Pancreas (tissue), 10 donors: ENCODE data around the gene SLC35B4. TPM values are rescaled to one million over a fixed set of nuclear protein-coding genes. Genes with fewer than 3 reads are reported as not detected.

ENCODE experiments used
- ATAC-seq, 4 donors: fragments of 200-7000 bp; cut with Tn5 transposase; one replicate each; pipeline versions ENCODE4 v1.8.0 to v1.9.1; 2020; ENCODE audit warnings: mild to moderate bottlenecking in 4 of 4, moderate library complexity in 4 of 4
- DNase-seq, 6 donors: peaks; one replicate each; pipeline ENCODE4 v3.0.0-alpha.2; 2020
- FAIRE-seq: peaks from 2 replicates; lab custom pipeline; 2012; peaks lifted over from hg19 to GRCh38; lab: Jason Lieb, UNC
- H3K27ac ChIP-seq, 4 donors: fragments of 200-600 bp; sonication (generic); 1 replicate in 3 of 4; 2 replicates in 1 of 4; pipeline versions ENCODE4 v1.5.0 to v1.8.0; 2020
- H3K27me3 ChIP-seq, 4 donors: fragments of 200-600 bp; one replicate each; pipeline ENCODE4 v1.8.0; 2021
- H3K36me3 ChIP-seq, 3 donors: fragments of 200-600 bp; sonication (generic) in 1 of 3; one replicate each; pipeline versions ENCODE4 v1.5.0 to v1.8.0; 2020 to 2021
- H3K4me1 ChIP-seq, 3 donors: fragments of 200-600 bp; one replicate each; pipeline ENCODE4 v1.8.0; 2021
- H3K4me3 ChIP-seq, 4 donors: fragments of 200-600 bp; sonication (generic) in 2 of 4; one replicate each; pipeline versions ENCODE4 v1.5.0 to v1.8.0; 2020 to 2021
- H3K9me3 ChIP-seq, 4 donors: fragments of 200-600 bp; one replicate each; pipeline ENCODE4 v1.8.0; 2021
- WGBS, 2 donors: extraction: QIAGEN DNeasy Blood & Tissue Kit; methylation state at CpG; one replicate each; pipeline ENCODE4 v1.1.7; 2013; 5-methylcytosine and 5-hydroxymethylcytosine counted together
- intact Hi-C, 3 donors: fragments of 100-400 bp; cut with DNase I; formaldehyde crosslinking; loops; one replicate each; pipeline versions ENCODE4 v1.11.1 to v1.14.2; 2022
- polyA plus RNA-seq, 2 donors: library from polyadenylated mRNA; stranded (reverse); fragments of 200-250 nt; gene quantifications; one replicate each; pipeline ENCODE4 v1.2.3, GENCODE V29; 2013
- total RNA-seq, 6 donors: library from RNA; stranded (reverse); fragmentation: NEBNext Ultra II Directional in 4 of 6; extraction: Animal tissue kit (Norgen Biotek cat#: 25700) in 4 of 6; gene quantifications; one replicate each; pipeline versions ENCODE4 v1.2.1 to v1.2.4, GENCODE V29; 2021 to 2023
- TF ChIP-seq, protein P1 (sequence below), 4 donors: fragments of 200-600 bp; sonication (generic) in 3 of 4; IDR thresholded peaks; one replicate each; pipeline versions ENCODE4 v1.5.0 to v1.8.0; 2021; ENCODE audit warnings: antibody characterized with exemption in 4 of 4
- donor health status: healthy with polysubstance abuse.
- donor health status: DM: no; HTN: no; CAD: no; lungs with moderate emphysema.
- donor health status: DM: no; HTN: no; CAD: no.
- donor health status: control.
- donor health status: control.
- donor health status: Bipolar disorder and iron deficiency.
- donor health status: DM: yes; HTN: yes; CAD: no.
- donor health status: DM: no; HTN: no; CAD: no.
- donor health status: DM: no; HTN: no; CAD: no.
- donor health status: DM: yes; HTN: yes; CAD: no.

SLC35B4 gene
- total and polyA plus RNA-seq, 8 donors: 2.2 to 8.0 (median 3.6) TPM

DNA sequence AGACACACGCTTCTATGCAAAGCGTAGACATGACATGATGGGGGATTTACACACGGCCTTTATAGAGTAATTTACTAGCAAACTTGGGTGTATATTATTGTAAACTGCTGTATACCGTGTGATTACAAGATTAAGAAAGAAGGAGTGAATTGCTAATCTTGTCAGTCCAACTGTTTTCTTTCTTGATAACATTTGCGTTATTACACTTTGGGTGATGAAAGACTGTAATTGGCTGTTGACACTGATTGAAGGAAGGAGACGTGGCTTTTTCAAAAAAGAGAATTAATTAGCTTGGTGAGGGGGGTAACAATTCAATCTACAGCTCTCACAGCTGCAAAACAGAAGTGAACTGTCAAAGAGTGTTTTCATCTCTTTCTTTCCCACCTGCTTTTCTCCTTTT is 32.7 kb downstream of the SLC35B4 start:
- FAIRE-seq (no peak), ATAC-seq (no peak), DNase-seq (no peak)
- intact Hi-C loops: no loop called here
- Histone ChIP-seq H3K27ac (no peak overlapping the region), H3K4me3 (no peak overlapping the region), H3K27me3 (no peaks in the 10 kb centered on the region), H3K36me3 (no peaks in the 10 kb centered on the region), H3K4me1 (no peaks in the 10 kb centered on the region), H3K9me3 (no peaks in the 10 kb centered on the region)
- 63 to 67% methylated on average over 6 of the region's 6 CpGs for WGBS, 2 donors
- TF ChIP-seq, protein P1, sequence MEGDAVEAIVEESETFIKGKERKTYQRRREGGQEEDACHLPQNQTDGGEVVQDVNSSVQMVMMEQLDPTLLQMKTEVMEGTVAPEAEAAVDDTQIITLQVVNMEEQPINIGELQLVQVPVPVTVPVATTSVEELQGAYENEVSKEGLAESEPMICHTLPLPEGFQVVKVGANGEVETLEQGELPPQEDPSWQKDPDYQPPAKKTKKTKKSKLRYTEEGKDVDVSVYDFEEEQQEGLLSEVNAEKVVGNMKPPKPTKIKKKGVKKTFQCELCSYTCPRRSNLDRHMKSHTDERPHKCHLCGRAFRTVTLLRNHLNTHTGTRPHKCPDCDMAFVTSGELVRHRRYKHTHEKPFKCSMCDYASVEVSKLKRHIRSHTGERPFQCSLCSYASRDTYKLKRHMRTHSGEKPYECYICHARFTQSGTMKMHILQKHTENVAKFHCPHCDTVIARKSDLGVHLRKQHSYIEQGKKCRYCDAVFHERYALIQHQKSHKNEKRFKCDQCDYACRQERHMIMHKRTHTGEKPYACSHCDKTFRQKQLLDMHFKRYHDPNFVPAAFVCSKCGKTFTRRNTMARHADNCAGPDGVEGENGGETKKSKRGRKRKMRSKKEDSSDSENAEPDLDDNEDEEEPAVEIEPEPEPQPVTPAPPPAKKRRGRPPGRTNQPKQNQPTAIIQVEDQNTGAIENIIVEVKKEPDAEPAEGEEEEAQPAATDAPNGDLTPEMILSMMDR (IDR thresholded peaks at IDR 0.05): no peak

DNA sequence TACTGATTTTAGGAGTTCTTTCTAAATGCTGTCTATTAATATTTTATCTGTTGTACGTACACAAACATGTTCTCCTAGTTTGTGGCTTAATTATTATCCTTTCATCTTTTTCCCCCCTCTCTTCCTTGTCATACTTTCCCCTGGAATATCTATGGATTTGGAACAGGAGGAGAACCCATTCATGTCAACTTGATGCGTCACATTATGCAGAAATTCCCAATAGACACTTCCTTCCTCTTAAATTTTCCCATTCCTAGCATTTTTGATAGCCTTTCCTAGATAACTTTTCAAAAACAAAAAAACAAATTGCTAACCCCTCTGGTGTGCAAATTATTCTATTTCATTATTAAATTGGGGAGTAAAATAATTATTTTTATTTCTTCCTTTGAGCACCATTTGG is 36.2 kb downstream of the SLC35B4 start:
- Histone ChIP-seq H3K4me1 (no peaks in the 10 kb centered on the region), H3K27ac (no peak overlapping the region), H3K4me3 (no peak overlapping the region), H3K36me3 (no peaks in the 10 kb centered on the region), H3K27me3 (no peaks in the 10 kb centered on the region), H3K9me3 (no peaks in the 10 kb centered on the region)
- intact Hi-C loops: no loop called here
- WGBS, 2 donors: 71 to 74% methylated on average over 2 of the region's 2 CpGs
- ATAC-seq: no peak
- no peak for DNase-seq
- no peak for FAIRE-seq
- TF ChIP-seq, protein P1 (IDR thresholded peaks at IDR 0.05): no peak

GRCh38 chr7:134279898-134280297 is 36.8 kb downstream of the SLC35B4 start:
- ATAC-seq (no peak), FAIRE-seq (no peak), DNase-seq (no peak)
- Histone ChIP-seq H3K4me3 (no peak overlapping the region), H3K27me3 (no peaks in the 10 kb centered on the region), H3K27ac (no peak overlapping the region), H3K36me3 (no peaks in the 10 kb centered on the region), H3K4me1 (no peaks in the 10 kb centered on the region), H3K9me3 (no peaks in the 10 kb centered on the region)
- TF ChIP-seq, protein P1 (IDR thresholded peaks at IDR 0.05): no peak
- intact Hi-C loops: no loop called here

GRCh38 chr7:134279336-134279735 is 37.4 kb downstream of the SLC35B4 start:
- Histone ChIP-seq H3K4me3 (no peak overlapping the region), H3K4me1 (no peaks in the 10 kb centered on the region), H3K27ac (no peak overlapping the region), H3K9me3 (no peaks in the 10 kb centered on the region), H3K36me3 (no peaks in the 10 kb centered on the region), H3K27me3 (no peaks in the 10 kb centered on the region)
- WGBS, 2 donors: 84 to 87% methylated on average over 3 of the region's 3 CpGs
- TF ChIP-seq, protein P1 (IDR thresholded peaks at IDR 0.05): no peak
- FAIRE-seq: no peak
- ATAC-seq: no peak
- intact Hi-C loops: no loop called here
- DNase-seq: no peak

GRCh38 chr7:134278502-134279153 is 38.1 kb downstream of the SLC35B4 start:
- no peaks in the 10 kb centered on the region for H3K4me1 ChIP-seq
- ATAC-seq (no peak), DNase-seq (no peak), FAIRE-seq (no peak)
- intact Hi-C loops: no loop called here
- no peak overlapping the region for H3K27ac ChIP-seq
- H3K4me3 ChIP-seq: no peak overlapping the region
- 52 to 55% methylated on average over 7 of the region's 7 CpGs for WGBS, 2 donors
- no peaks in the 10 kb centered on the region for H3K27me3 ChIP-seq
- TF ChIP-seq, protein P1 (IDR thresholded peaks at IDR 0.05): no peak
- no peaks in the 10 kb centered on the region for H3K36me3 ChIP-seq
- H3K9me3 ChIP-seq: no peaks in the 10 kb centered on the region
